Activated CD8-positive, alpha-beta T cell treated with anti-CD3 and anti-CD28 coated beads for 36 hours (primary cell): ENCODE results near the gene GRN. TPM values are rescaled to one million over a fixed set of nuclear protein-coding genes. Genes with fewer than 3 reads are reported as not detected.
"Not testable (repeated sequence)": the region's sequence is repeated elsewhere in the genome, so short reads cannot be mapped to it uniquely, and the experiment has no call there.

Experiments used
- ATAC-seq: fragments of 200-7000 bp; cut with Tn5 transposase; one replicate; pipeline ENCODE4 v1.10.0; 2021; ENCODE audit warnings: mild to moderate bottlenecking, moderate library complexity
- CTCF ChIA-PET: fragments of 350-600 bp; sonication (Branson Sonifier 250); formaldehyde crosslinking; loops from one replicate; lab custom pipeline; 2021; ENCODE audit warnings: antibody characterized with exemption; lab: Charles Lee
- POLR2A ChIA-PET: fragments of 350-600 bp; sonication (Branson Sonifier 250); formaldehyde crosslinking; loops from one replicate; lab custom pipeline; 2021; ENCODE audit warnings: antibody characterized with exemption; lab: Charles Lee
- DNase-seq: peaks from one replicate; pipeline ENCODE4 v3.0.0-alpha.2; 2020
- H3K27ac Mint-ChIP-seq: one replicate; pipeline ENCODE4 v1.8.0; 2021; ENCODE audit warnings: mild to moderate bottlenecking, mixed read lengths
- H3K27me3 Mint-ChIP-seq: one replicate; pipeline ENCODE4 v1.8.0; 2021; ENCODE audit warnings: mixed read lengths
- H3K36me3 Mint-ChIP-seq: one replicate; pipeline ENCODE4 v1.8.0; 2021; ENCODE audit warnings: low read depth, mixed read lengths
- H3K4me1 Mint-ChIP-seq: one replicate; pipeline ENCODE4 v1.8.0; 2021; ENCODE audit warnings: low read depth, mixed read lengths
- H3K4me3 Mint-ChIP-seq: one replicate; pipeline ENCODE4 v1.8.0; 2021; ENCODE audit warnings: mild to moderate bottlenecking, moderate library complexity, mixed read lengths
- H3K9me3 Mint-ChIP-seq: one replicate; pipeline ENCODE4 v1.8.0; 2021; ENCODE audit warnings: mixed read lengths
- intact Hi-C: fragments of 100-400 bp; cut with micrococcal nuclease; formaldehyde crosslinking; loops from one replicate; pipeline ENCODE4 v1.10.0; 2022
- total RNA-seq, 2 experiments: library from RNA; stranded (reverse); gene quantifications; one replicate each; pipeline ENCODE4 v1.2.3, GENCODE V29; 2021
- TF ChIP-seq, protein P1 (sequence below): fragments of 200-600 bp; IDR thresholded peaks from one replicate; pipeline ENCODE4 v1.8.0; 2022; ENCODE audit warnings: antibody characterized with exemption, mild to moderate bottlenecking

The GRN gene
- total RNA-seq, 2 experiments from 2014 or later, result 34.8 to 35.5 TPM

GRCh38 chr17:44327715-44328449 is 17.2 kb upstream of the GRN start:
- ChIA-PET POLR2A (interaction anchor here (0.7 to 5.3 kb wide), 7 partner anchors 10 to 118 kb away, joined by 3 to 38 read pairs (median 5); partner anchors contain the start of genes GRN and UBTF), CTCF (interaction anchor here (0.9 to 1.4 kb wide), 7 partner anchors 12 to 123 kb away, joined by 3 to 10 read pairs (median 4); no protein-coding TSS in a partner anchor)
- DNase-seq (no peak), ATAC-seq (no peak)
- TF ChIP-seq, protein P1, sequence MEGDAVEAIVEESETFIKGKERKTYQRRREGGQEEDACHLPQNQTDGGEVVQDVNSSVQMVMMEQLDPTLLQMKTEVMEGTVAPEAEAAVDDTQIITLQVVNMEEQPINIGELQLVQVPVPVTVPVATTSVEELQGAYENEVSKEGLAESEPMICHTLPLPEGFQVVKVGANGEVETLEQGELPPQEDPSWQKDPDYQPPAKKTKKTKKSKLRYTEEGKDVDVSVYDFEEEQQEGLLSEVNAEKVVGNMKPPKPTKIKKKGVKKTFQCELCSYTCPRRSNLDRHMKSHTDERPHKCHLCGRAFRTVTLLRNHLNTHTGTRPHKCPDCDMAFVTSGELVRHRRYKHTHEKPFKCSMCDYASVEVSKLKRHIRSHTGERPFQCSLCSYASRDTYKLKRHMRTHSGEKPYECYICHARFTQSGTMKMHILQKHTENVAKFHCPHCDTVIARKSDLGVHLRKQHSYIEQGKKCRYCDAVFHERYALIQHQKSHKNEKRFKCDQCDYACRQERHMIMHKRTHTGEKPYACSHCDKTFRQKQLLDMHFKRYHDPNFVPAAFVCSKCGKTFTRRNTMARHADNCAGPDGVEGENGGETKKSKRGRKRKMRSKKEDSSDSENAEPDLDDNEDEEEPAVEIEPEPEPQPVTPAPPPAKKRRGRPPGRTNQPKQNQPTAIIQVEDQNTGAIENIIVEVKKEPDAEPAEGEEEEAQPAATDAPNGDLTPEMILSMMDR, result no peak
- Mint-ChIP-seq H3K9me3 (no peaks in the 10 kb centered on the region), H3K4me1 (peaks cover 29% of the 10 kb centered on the region), H3K4me3 (peak overlapping the region; percentile 24), H3K27me3 (no peaks in the 10 kb centered on the region), H3K36me3 (peaks cover 5% of the 10 kb centered on the region), H3K27ac (peak overlapping the region; percentile 14)
- intact Hi-C loops, result loop anchor here (5.0 kb wide), 1 partner anchor 111 kb away; the partner anchor contains the start of gene UBTF

DNA sequence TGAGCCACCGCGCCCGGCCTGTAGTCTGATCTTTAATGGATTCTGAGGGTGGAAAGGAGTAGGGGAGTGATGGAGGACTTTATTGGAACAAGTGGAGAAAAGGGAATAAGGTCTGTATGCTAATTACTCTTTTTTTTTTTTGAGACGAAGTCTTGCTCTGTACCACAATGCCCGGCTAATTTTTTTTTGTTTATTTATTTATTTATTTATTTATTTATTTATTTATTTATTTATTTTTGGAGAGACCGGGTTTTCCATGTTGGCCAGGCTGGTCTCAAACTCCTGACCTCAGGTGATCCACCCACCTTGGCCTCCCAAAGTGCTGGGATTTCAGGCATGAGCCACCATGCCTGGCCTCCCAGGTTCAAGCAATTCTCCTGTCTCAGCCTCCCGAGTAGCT is 15.6 kb upstream of the GRN start:
- ATAC-seq, DNase-seq, H3K4me3 Mint-ChIP-seq, H3K9me3 Mint-ChIP-seq, H3K27ac Mint-ChIP-seq, H3K27me3 Mint-ChIP-seq, H3K36me3 Mint-ChIP-seq: not testable (repeated sequence)
- H3K4me1 Mint-ChIP-seq, result peaks cover 19% of the 10 kb centered on the region
- POLR2A ChIA-PET, result interaction anchor here (0.9 kb wide), 1 partner anchor 18 kb away, joined by 3 read pairs; no protein-coding TSS in a partner anchor
- intact Hi-C loops, result loop anchor here (5.0 kb wide), 1 partner anchor 112 kb away; the partner anchor contains the start of gene UBTF
- CTCF ChIA-PET, result interaction anchor here (2.3 to 6.4 kb wide), 5 partner anchors 9 to 161 kb away, joined by 9 to 63 read pairs (median 45); partner anchors contain the start of gene GRN

GRCh38 chr17:44330263-44330662 is 14.8 kb upstream of the GRN start:
- POLR2A ChIA-PET, result interaction anchor here (0.9 kb wide), 1 partner anchor 17 kb away, joined by 3 read pairs; no protein-coding TSS in a partner anchor
- CTCF ChIA-PET, result interaction anchor here (0.7 to 6.4 kb wide), 21 partner anchors 10 to 207 kb away, joined by 3 to 63 read pairs (median 8); partner anchors contain the start of genes FAM171A2, GRN, HDAC5 and TMUB2
- intact Hi-C loops, result loop anchor here (5.0 kb wide), 1 partner anchor 128 kb away; no protein-coding TSS in a partner anchor
- not testable (repeated sequence) for ATAC-seq, DNase-seq, H3K4me3 Mint-ChIP-seq, H3K9me3 Mint-ChIP-seq, H3K27ac Mint-ChIP-seq, H3K36me3 Mint-ChIP-seq, H3K27me3 Mint-ChIP-seq
- peaks cover 19% of the 10 kb centered on the region for H3K4me1 Mint-ChIP-seq

DNA sequence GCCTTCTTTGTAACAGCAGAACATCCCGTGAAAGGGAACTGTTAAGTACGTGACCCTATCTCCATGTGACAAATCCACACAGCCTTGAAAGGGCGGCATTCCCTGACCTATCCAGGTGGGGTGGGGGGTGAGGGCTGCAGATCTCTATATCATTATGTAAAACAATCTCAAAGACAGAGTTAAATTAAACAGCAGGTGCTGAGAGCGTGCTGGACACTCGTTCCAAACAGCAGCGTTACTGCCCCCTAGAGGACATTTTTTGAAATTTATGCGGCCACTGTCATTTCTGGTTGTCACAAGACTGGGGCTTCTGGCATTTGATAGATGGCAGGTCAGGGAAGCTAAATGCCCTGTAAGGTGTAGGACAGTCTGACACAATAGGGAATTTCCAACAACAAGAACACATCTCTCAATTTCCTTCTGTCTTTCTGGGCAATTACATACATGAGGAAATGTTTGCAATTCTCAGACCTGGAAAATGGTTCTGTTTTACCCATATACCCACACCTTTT is 13.8 kb upstream of the GRN start:
- intact Hi-C loops, result loop anchor here (5.0 kb wide), 1 partner anchor 129 kb away; no protein-coding TSS in a partner anchor
- peak; percentile 89 for DNase-seq
- Mint-ChIP-seq H3K27me3 (no peaks in the 10 kb centered on the region), H3K36me3 (no peaks in the 10 kb centered on the region), H3K4me3 (no peak overlapping the region), H3K9me3 (no peaks in the 10 kb centered on the region), H3K4me1 (peaks cover 14% of the 10 kb centered on the region), H3K27ac (no peak overlapping the region)
- TF ChIP-seq, protein P1, result peak; percentile 88
- ChIA-PET POLR2A (interaction anchor here (0.7 to 2.2 kb wide), 8 partner anchors 14 to 340 kb away, joined by 3 to 6 read pairs (median 3); partner anchors contain the start of genes GPATCH8, GRN and RUNDC3A), CTCF (interaction anchor here (0.7 to 6.4 kb wide), 33 partner anchors 10 to 208 kb away, joined by 3 to 63 read pairs (median 5); partner anchors contain the start of genes FAM171A2, GRN, HDAC5 and SLC4A1)
- peak; percentile 55 for ATAC-seq

- intact Hi-C loops, result loop anchor here (5.0 kb wide), 1 partner anchor 131 kb away; no protein-coding TSS in a partner anchor
- H3K27ac Mint-ChIP-seq, result no peak overlapping the region
- H3K27me3 Mint-ChIP-seq, result no peaks in the 10 kb centered on the region
- no peaks in the 10 kb centered on the region for H3K9me3 Mint-ChIP-seq
- TF ChIP-seq, protein P1, result no peak
- H3K4me1 Mint-ChIP-seq, result peaks cover 6% of the 10 kb centered on the region
- no peak overlapping the region for H3K4me3 Mint-ChIP-seq
- ATAC-seq, result no peak
- POLR2A ChIA-PET, result interaction anchor here (0.7 to 0.8 kb wide), 2 partner anchors 147 to 649 kb away, joined by 3 read pairs; partner anchors contain the start of gene TMUB2
- no peak for DNase-seq
- H3K36me3 Mint-ChIP-seq, result no peaks in the 10 kb centered on the region
- CTCF ChIA-PET, result interaction anchor here (1.3 to 6.4 kb wide), 6 partner anchors 11 to 129 kb away, joined by 3 to 63 read pairs (median 26); partner anchors contain the start of gene GRN
These were observed 11.7 kb upstream of the GRN start for GRCh38 chr17:44333371-44333770.
